Left ventricle myocardium inferior (tissue), 1 donor: ENCODE results near the gene KAZN. TPM values are rescaled to one million over a fixed set of nuclear protein-coding genes. Genes with fewer than 3 reads are reported as not detected.
A peak's percentile ranks its signal among the peaks of the same experiment; 100 is the strongest.

Experiments
- DNase-seq: peaks from one replicate; pipeline ENCODE4 v3.0.0-alpha.2; 2020
- H3K27ac ChIP-seq: fragments of 200-600 bp; replicated peaks from 2 replicates; pipeline ENCODE4 v1.8.0; 2021
- H3K27me3 ChIP-seq: fragments of 200-600 bp; 2 replicates; pipeline ENCODE4 v1.8.0; 2021; ENCODE audit warnings: low read depth
- H3K36me3 ChIP-seq: fragments of 200-600 bp; 2 replicates; pipeline ENCODE4 v1.8.0; 2021
- H3K4me1 ChIP-seq: fragments of 200-600 bp; 2 replicates; pipeline ENCODE4 v1.8.0; 2021
- H3K4me3 ChIP-seq: fragments of 200-600 bp; 2 replicates; pipeline ENCODE4 v1.8.0; 2021; ENCODE audit warnings: mild to moderate bottlenecking, moderate library complexity
- H3K9me3 ChIP-seq: fragments of 200-600 bp; replicated peaks from 2 replicates; pipeline ENCODE4 v1.8.0; 2021
- CTCF ChIP-seq: fragments of 200-600 bp; IDR thresholded peaks from 2 replicates; pipeline ENCODE4 v1.8.0; 2021; ENCODE audit warnings: antibody characterized with exemption, mild to moderate bottlenecking, borderline replicate concordance
- intact Hi-C: fragments of 100-400 bp; cut with micrococcal nuclease; formaldehyde crosslinking; loops from one replicate; pipeline ENCODE4 v1.11.0; 2022
- total RNA-seq: library from RNA; stranded (reverse); fragmentation: NEBNext Ultra II Directional; extraction: Animal tissue kit (Norgen Biotek cat#: 25700); gene quantifications from one replicate; pipeline ENCODE4 v1.2.1, GENCODE V29; 2021
- donor health status: DM: no; HTN: yes; CAD: no; lungs with severe emphysema.

KAZN gene
- total RNA-seq, 1 donor from 2014 or later: 2.2 TPM

- DNase-seq: no peak
- Histone ChIP-seq H3K4me3 (no peak overlapping the region), H3K36me3 (no peaks in the 10 kb centered on the region), H3K27me3 (peaks cover 100% of the 10 kb centered on the region), H3K9me3 (no peaks in the 10 kb centered on the region), H3K27ac (no peak overlapping the region), H3K4me1 (peaks cover 18% of the 10 kb centered on the region)
- intact Hi-C loops: no loop called here
- no peak for TF ChIP-seq CTCF
These were observed 2.1 kb downstream of the KAZN start for GRCh38 chr1:14600405-14601112.

- no peak for TF ChIP-seq CTCF
- peaks cover 100% of the 10 kb centered on the region for H3K27me3 ChIP-seq
- H3K4me1 ChIP-seq: peaks cover 18% of the 10 kb centered on the region
- H3K36me3 ChIP-seq: no peaks in the 10 kb centered on the region
- H3K27ac ChIP-seq: no peak overlapping the region
- no peaks in the 10 kb centered on the region for H3K9me3 ChIP-seq
- peak; percentile 25 for DNase-seq
- intact Hi-C loops: no loop called here
- no peak overlapping the region for H3K4me3 ChIP-seq
These were observed 3.7 kb downstream of the KAZN start for GRCh38 chr1:14602136-14602535.

GRCh38 chr1:14603645-14604044, 5.2 kb downstream of the KAZN start:
- no peak for DNase-seq
- no peak overlapping the region for H3K27ac ChIP-seq
- H3K4me1 ChIP-seq: peaks cover 10% of the 10 kb centered on the region
- TF ChIP-seq CTCF: no peak
- H3K9me3 ChIP-seq: no peaks in the 10 kb centered on the region
- H3K4me3 ChIP-seq: no peak overlapping the region
- intact Hi-C loops: no loop called here
- H3K36me3 ChIP-seq: no peaks in the 10 kb centered on the region
- peaks cover 99% of the 10 kb centered on the region for H3K27me3 ChIP-seq

GRCh38 chr1:14604414-14604813, 5.9 kb downstream of the KAZN start:
- Histone ChIP-seq H3K9me3 (no peaks in the 10 kb centered on the region), H3K4me3 (no peak overlapping the region), H3K4me1 (peaks cover 2% of the 10 kb centered on the region), H3K27ac (no peak overlapping the region), H3K27me3 (peaks cover 98% of the 10 kb centered on the region), H3K36me3 (no peaks in the 10 kb centered on the region)
- intact Hi-C loops: no loop called here
- TF ChIP-seq CTCF: no peak
- DNase-seq: no peak

GRCh38 chr1:14605945-14606344, 7.5 kb downstream of the KAZN start:
- Histone ChIP-seq H3K36me3 (no peaks in the 10 kb centered on the region), H3K27ac (no peak overlapping the region), H3K27me3 (peaks cover 86% of the 10 kb centered on the region), H3K4me1 (no peaks in the 10 kb centered on the region), H3K9me3 (no peaks in the 10 kb centered on the region), H3K4me3 (no peak overlapping the region)
- TF ChIP-seq CTCF: no peak
- intact Hi-C loops: no loop called here
- no peak for DNase-seq
